ENCODE data around the gene PLXNA2.
A peak's percentile ranks its signal among the peaks of the same experiment; 100 is the strongest.

Gene PLXNA2

GRCh38 chr1:207999972-208000371 is 244.2 kb downstream of the PLXNA2 start:
- no peak for DNase-seq (ENCODE audit: low read depth, low spot score)
- no peak for TF ChIP-seq CTCF (IDR thresholded peaks at IDR 0.05; ENCODE audit: insufficient read depth, low read length, missing control alignments)
- POLR2A ChIA-PET, result no interaction called here
- no peak overlapping the region for H3K4me3 ChIP-seq (ENCODE audit: low read depth, low read length)
- CTCF ChIA-PET, result interaction anchor here (0.9 to 5.2 kb wide), 9 partner anchors 8 to 245 kb away, joined by 3 to 132 read pairs (median 7); partner anchors contain the start of gene PLXNA2

GRCh38 chr1:207999274-207999915 is 244.8 kb downstream of the PLXNA2 start:
- DNase-seq (ENCODE audit: low read depth, low spot score), result no peak
- CTCF ChIA-PET, result interaction anchor here (0.7 to 5.2 kb wide), 16 partner anchors 9 to 251 kb away, joined by 3 to 132 read pairs (median 6); partner anchors contain the start of gene PLXNA2
- POLR2A ChIA-PET, result no interaction called here
- no peak overlapping the region for H3K4me3 ChIP-seq (ENCODE audit: low read depth, low read length)
- TF ChIP-seq CTCF (IDR thresholded peaks at IDR 0.05; ENCODE audit: insufficient read depth, low read length, missing control alignments), result no peak

GRCh38 chr1:207998691-207999090 is 245.5 kb downstream of the PLXNA2 start:
- H3K4me3 ChIP-seq (ENCODE audit: low read depth, low read length), result no peak overlapping the region
- ChIA-PET CTCF (interaction anchor here (0.6 to 5.2 kb wide), 28 partner anchors 9 to 356 kb away, joined by 3 to 132 read pairs (median 6); partner anchors contain the start of gene PLXNA2), POLR2A (no interaction called here)
- TF ChIP-seq CTCF (IDR thresholded peaks at IDR 0.05; ENCODE audit: insufficient read depth, low read length, missing control alignments), result no peak
- no peak for DNase-seq (ENCODE audit: low read depth, low spot score)

- DNase-seq (ENCODE audit: low read depth, low spot score), result no peak
- no peak overlapping the region for H3K4me3 ChIP-seq (ENCODE audit: low read depth, low read length)
- TF ChIP-seq CTCF (IDR thresholded peaks at IDR 0.05; ENCODE audit: insufficient read depth, low read length, missing control alignments), result peak; percentile 90
- ChIA-PET POLR2A (no interaction called here), CTCF (interaction anchor here (0.6 to 5.2 kb wide), 35 partner anchors 9 to 755 kb away, joined by 3 to 132 read pairs (median 5); partner anchors contain the start of gene PLXNA2)
These were observed 246.5 kb downstream of the PLXNA2 start for GRCh38 chr1:207997486-207998268.

GRCh38 chr1:207996636-207997035 is 247.5 kb downstream of the PLXNA2 start:
- no peak for DNase-seq (ENCODE audit: low read depth, low spot score)
- H3K4me3 ChIP-seq (ENCODE audit: low read depth, low read length), result no peak overlapping the region
- CTCF ChIA-PET, result interaction anchor here (1.0 to 2.6 kb wide), 11 partner anchors 11 to 248 kb away, joined by 3 to 16 read pairs (median 5); partner anchors contain the start of gene PLXNA2
- TF ChIP-seq CTCF (IDR thresholded peaks at IDR 0.05; ENCODE audit: insufficient read depth, low read length, missing control alignments), result no peak
- POLR2A ChIA-PET, result no interaction called here

- TF ChIP-seq CTCF (IDR thresholded peaks at IDR 0.05; ENCODE audit: insufficient read depth, low read length, missing control alignments), result no peak
- ChIA-PET POLR2A (interaction anchor here (0.6 kb wide), 1 partner anchor 91 kb away, joined by 3 read pairs; no protein-coding TSS in a partner anchor), CTCF (interaction anchor here (0.6 to 2.6 kb wide), 15 partner anchors 8 to 346 kb away, joined by 3 to 16 read pairs (median 5); partner anchors contain the start of gene PLXNA2)
- no peak overlapping the region for H3K4me3 ChIP-seq (ENCODE audit: low read depth, low read length)
- DNase-seq (ENCODE audit: low read depth, low spot score), result no peak
These were observed 248.6 kb downstream of the PLXNA2 start for GRCh38 chr1:207995576-207995975.
